ENCODE results near the gene AKAP14. TPM values are rescaled to one million over a fixed set of nuclear protein-coding genes. Genes with fewer than 3 reads are reported as not detected.
A peak's percentile ranks its signal among the peaks of the same experiment; 100 is the strongest.

The AKAP14 gene
- not detected for total RNA-seq

GRCh38 chrX:119895843-119896326, at the start of gene AKAP14:
AKAP14 (plus strand) TSS chrX:119895893; CDS start chrX:119903224, 7,331 bp downstream.
- no peak for DNase-seq
- H3K4me1 Mint-ChIP-seq (ENCODE audit: low read depth), result no peaks in the 10 kb centered on the region

GRCh38 chrX:119852382-119853353, 43.0 kb upstream of the AKAP14 start, which contains the start of gene UPF3B:
UPF3B (minus strand) TSS chrX:119852963; CDS start chrX:119852928, 35 bp downstream.
- POLR2A ChIA-PET, result interaction anchor here (1.2 to 1.7 kb wide), 5 partner anchors 9 to 66 kb away, joined by 3 to 18 read pairs (median 4); partner anchors contain the start of genes NDUFA1, RNF113A and RPL39
- Mint-ChIP-seq H3K27me3 (ENCODE audit: low read depth) (peaks cover under 1% of the 10 kb centered on the region), H3K4me3 (peak within 1 kb of the TSS; percentile 88), H3K9me3 (ENCODE audit: insufficient read depth) (no peaks in the 10 kb centered on the region), H3K4me1 (ENCODE audit: low read depth) (peaks cover 13% of the 10 kb centered on the region), H3K36me3 (ENCODE audit: low read depth) (peaks cover 23% of the 10 kb centered on the region), H3K27ac (peak within 1 kb of the TSS; percentile 88)
- ATAC-seq (peak; percentile 98), DNase-seq (peak; percentile 96)
- CTCF ChIA-PET, result interaction anchor here (0.9 to 1.8 kb wide), 4 partner anchors 18 to 68 kb away, joined by 4 to 10 read pairs (median 6); partner anchors contain the start of gene RPL39

More at GRCh38 chrX:119895843-119896326, at the start of gene AKAP14:
- ChIA-PET POLR2A (no interaction called here), CTCF (no interaction called here)
- Mint-ChIP-seq H3K9me3 (ENCODE audit: insufficient read depth) (no peaks in the 10 kb centered on the region), H3K4me3 (no peak within 1 kb of the TSS), H3K27me3 (ENCODE audit: low read depth) (no peaks in the 10 kb centered on the region), H3K27ac (no peak within 1 kb of the TSS), H3K36me3 (ENCODE audit: low read depth) (no peaks in the 10 kb centered on the region)
- no peak for ATAC-seq

DNA sequence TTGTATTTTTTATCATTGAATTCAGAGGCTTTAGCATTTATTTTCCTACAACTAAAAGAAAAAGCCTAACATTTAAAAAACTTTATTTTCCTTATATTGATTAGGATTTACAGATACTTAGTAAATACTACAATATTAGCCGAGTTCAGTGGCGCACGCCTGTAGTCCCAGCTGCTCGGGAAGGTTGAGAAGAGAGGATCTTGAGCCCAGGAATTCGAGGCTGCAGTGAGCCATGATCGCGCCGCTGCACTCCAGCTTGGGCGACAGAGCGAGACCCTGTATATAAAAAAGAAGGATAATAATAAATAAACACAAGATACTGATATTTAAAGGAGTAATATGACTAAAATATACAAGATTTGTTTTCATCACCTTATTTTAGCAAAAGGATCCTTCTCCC, 42.2 kb upstream of the AKAP14 start:
- Mint-ChIP-seq H3K9me3 (ENCODE audit: insufficient read depth) (no peaks in the 10 kb centered on the region), H3K4me1 (ENCODE audit: low read depth) (peaks cover 13% of the 10 kb centered on the region), H3K36me3 (ENCODE audit: low read depth) (peaks cover 20% of the 10 kb centered on the region), H3K27me3 (ENCODE audit: low read depth) (peaks cover 3% of the 10 kb centered on the region), H3K4me3 (peak overlapping the region; percentile 88), H3K27ac (peak overlapping the region; percentile 88)
- ATAC-seq (no peak), DNase-seq (no peak)
- POLR2A ChIA-PET, result interaction anchor here (1.2 to 1.7 kb wide), 5 partner anchors 9 to 67 kb away, joined by 3 to 18 read pairs (median 4); partner anchors contain the start of genes NDUFA1, RNF113A and RPL39
- CTCF ChIA-PET, result interaction anchor here (0.9 to 1.8 kb wide), 4 partner anchors 17 to 69 kb away, joined by 4 to 10 read pairs (median 6); partner anchors contain the start of gene RPL39

DNA sequence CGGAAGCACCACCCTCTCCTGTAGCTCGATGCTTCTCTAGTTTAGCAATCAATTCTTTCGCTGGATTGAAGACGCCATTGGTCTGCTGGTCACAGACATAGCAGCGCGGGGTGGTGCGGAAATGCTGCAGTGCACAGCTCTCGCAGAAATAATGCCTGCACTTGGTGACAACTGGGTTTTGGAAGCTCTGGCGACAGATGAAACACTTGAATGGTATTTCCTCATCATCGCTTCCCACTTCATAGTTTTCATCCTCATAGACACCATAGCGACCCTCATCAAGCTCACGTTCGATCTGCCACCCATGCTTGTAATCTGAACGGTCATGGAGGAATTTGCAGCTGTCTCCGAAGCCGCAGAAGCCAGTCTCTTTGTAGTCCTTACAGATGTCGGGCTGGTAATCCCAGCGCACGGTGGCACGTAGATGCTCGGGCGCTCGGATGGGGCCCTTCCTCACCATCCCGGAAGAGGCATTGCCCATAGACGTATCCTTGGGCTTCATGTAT, 25.0 kb upstream of the AKAP14 start:
- H3K27ac Mint-ChIP-seq, result peak overlapping the region; percentile 100
- ChIA-PET POLR2A (interaction anchor here (0.7 to 2.5 kb wide), 12 partner anchors 8 to 265 kb away, joined by 3 to 27 read pairs (median 4); partner anchors contain the start of genes NKRF, RPL39, SEPTIN6 and SOWAHD), CTCF (interaction anchor here (1.0 to 2.2 kb wide), 4 partner anchors 16 to 354 kb away, joined by 3 to 8 read pairs (median 6); partner anchors contain the start of genes RPL39 and UPF3B)
- H3K9me3 Mint-ChIP-seq (ENCODE audit: insufficient read depth), result no peaks in the 10 kb centered on the region
- H3K4me3 Mint-ChIP-seq, result peak overlapping the region; percentile 98
- H3K4me1 Mint-ChIP-seq (ENCODE audit: low read depth), result peaks cover 12% of the 10 kb centered on the region
- H3K27me3 Mint-ChIP-seq (ENCODE audit: low read depth), result no peaks in the 10 kb centered on the region
- ATAC-seq, result peak; percentile 23
- DNase-seq, result peak; percentile 37
- H3K36me3 Mint-ChIP-seq (ENCODE audit: low read depth), result peaks cover 16% of the 10 kb centered on the region

- DNase-seq (no peak), ATAC-seq (peak; percentile 56)
- peak overlapping the region; percentile 100 for H3K27ac Mint-ChIP-seq
- ChIA-PET POLR2A (interaction anchor here (0.6 to 2.5 kb wide), 14 partner anchors 8 to 674 kb away, joined by 3 to 27 read pairs (median 4); partner anchors contain the start of genes NKRF, RPL39, SEPTIN6 and SOWAHD), CTCF (interaction anchor here (1.5 to 2.2 kb wide), 2 partner anchors 18 to 80 kb away, joined by 8 read pairs; partner anchors contain the start of genes RPL39 and UPF3B)
- H3K4me1 Mint-ChIP-seq (ENCODE audit: low read depth), result peaks cover 12% of the 10 kb centered on the region
- H3K9me3 Mint-ChIP-seq (ENCODE audit: insufficient read depth), result no peaks in the 10 kb centered on the region
- H3K27me3 Mint-ChIP-seq (ENCODE audit: low read depth), result no peaks in the 10 kb centered on the region
- peaks cover 20% of the 10 kb centered on the region for H3K36me3 Mint-ChIP-seq (ENCODE audit: low read depth)
- H3K4me3 Mint-ChIP-seq, result peak overlapping the region; percentile 98
Observed at GRCh38 chrX:119871245-119871598, 24.5 kb upstream of the AKAP14 start.

DNA sequence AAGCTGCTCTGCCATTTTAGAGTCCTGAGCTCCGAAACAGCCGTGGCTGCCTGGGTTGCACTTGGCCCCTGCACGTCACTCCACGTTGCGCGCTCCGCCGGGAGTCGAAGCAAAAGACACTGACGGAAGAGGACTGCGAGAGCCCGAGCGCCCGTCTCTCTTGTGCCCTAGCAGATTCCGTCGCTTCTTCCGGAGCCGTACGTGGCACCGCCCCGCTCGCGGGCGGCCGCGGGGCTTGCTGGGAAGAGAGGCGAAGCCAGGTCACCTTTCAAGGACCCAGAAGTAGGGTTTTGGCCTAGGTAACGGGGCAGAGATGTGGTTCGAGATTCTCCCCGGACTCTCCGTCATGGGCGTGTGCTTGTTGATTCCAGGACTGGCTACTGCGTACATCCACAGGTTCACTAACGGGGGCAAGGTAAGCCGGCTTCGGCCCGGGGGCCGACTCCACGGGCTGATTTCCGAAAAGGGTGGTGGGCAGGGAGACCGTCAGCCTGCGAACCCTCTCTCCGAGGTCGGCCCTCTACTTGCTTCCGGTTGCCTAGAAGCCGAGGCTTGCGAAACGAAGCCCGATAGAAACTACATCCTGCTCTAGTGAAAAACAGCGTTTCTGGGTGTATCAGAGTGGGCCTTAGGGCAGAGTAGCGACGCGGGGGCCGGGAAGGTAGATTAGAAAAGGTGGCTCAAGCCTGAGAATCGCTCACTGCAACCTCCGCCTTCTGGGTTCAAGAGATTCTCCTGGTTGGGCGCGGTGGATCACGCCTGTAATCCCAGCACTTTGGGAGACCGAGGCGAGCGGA, 23.9 kb upstream of the AKAP14 start, which contains the start of the genes NDUFA1 and RNF113A:
NDUFA1 (plus strand) TSS at position 234 of the 797 bp plus-strand sequence; CDS start at position 314, 80 bp downstream.
RNF113A (minus strand) TSS at position 135 of the 797 bp plus-strand sequence; CDS start at position 15, 120 bp downstream.
- Mint-ChIP-seq H3K27ac (peak within 1 kb of the TSS; percentile 100), H3K4me1 (ENCODE audit: low read depth) (peaks cover 12% of the 10 kb centered on the region), H3K9me3 (ENCODE audit: insufficient read depth) (no peaks in the 10 kb centered on the region), H3K4me3 (peak within 1 kb of the TSS; percentile 98), H3K27me3 (ENCODE audit: low read depth) (no peaks in the 10 kb centered on the region), H3K36me3 (ENCODE audit: low read depth) (peaks cover 20% of the 10 kb centered on the region)
- ChIA-PET POLR2A (interaction anchor here (0.6 to 2.5 kb wide), 12 partner anchors 10 to 674 kb away, joined by 3 to 27 read pairs (median 4); partner anchors contain the start of genes NKRF, RPL39, SEPTIN6 and SOWAHD), CTCF (interaction anchor here (1.5 to 2.2 kb wide), 2 partner anchors 19 to 81 kb away, joined by 8 read pairs; partner anchors contain the start of genes RPL39 and UPF3B)
- ATAC-seq, result peak; percentile 93
- DNase-seq, result peak; percentile 89

DNA sequence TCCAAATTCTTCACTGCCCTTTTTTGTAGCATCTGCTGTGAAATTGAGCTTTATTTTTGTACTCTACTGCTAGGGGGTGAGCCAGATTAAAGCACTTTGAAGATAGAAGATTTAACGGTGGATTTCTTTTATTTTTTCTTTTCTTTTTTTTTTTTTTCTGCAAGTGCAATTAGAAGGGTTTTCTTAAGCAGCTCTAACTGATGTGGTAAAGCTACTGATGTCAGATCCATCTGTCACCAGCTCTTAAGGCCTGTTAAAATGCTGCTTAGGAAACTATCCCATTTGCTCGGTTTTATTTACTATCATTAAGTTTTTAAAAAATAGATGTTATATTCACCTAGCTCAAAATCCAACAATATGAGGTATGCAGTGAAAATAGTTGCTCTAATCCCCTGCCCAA, 17.0 kb upstream of the AKAP14 start:
- H3K4me1 Mint-ChIP-seq (ENCODE audit: low read depth), result peaks cover 27% of the 10 kb centered on the region
- CTCF ChIA-PET, result interaction anchor here (1.0 to 2.3 kb wide), 5 partner anchors 9 to 123 kb away, joined by 3 to 9 read pairs (median 4); partner anchors contain the start of genes RPL39 and UPF3B
- H3K27me3 Mint-ChIP-seq (ENCODE audit: low read depth), result no peaks in the 10 kb centered on the region
- ATAC-seq (no peak), DNase-seq (no peak)
- peak overlapping the region; percentile 61 for H3K27ac Mint-ChIP-seq
- POLR2A ChIA-PET, result interaction anchor here (0.7 to 1.1 kb wide), 2 partner anchors 8 to 87 kb away, joined by 3 to 5 read pairs; partner anchors contain the start of gene RPL39
- H3K36me3 Mint-ChIP-seq (ENCODE audit: low read depth), result peaks cover 17% of the 10 kb centered on the region
- no peaks in the 10 kb centered on the region for H3K9me3 Mint-ChIP-seq (ENCODE audit: insufficient read depth)
- no peak overlapping the region for H3K4me3 Mint-ChIP-seq

DNA sequence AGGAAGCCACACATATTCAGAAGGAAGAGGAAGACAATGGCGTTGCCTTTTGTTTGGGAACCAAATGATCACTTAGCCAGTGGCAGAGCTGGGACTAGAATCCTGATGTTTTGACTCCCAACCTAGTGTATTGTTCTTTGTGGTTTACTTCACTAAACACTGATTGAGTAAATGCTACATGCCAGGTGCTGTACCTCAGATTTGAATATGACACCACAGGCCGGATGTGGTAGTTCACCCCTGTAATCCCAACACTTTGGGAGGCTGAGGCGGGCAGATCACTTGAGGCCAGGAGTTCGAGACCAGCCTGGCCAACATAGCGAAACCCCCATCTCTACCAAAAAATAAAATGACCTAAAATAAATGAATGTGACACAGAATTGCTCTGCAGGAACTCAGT, 15.6 kb upstream of the AKAP14 start:
- ATAC-seq, result no peak
- peak; percentile 29 for DNase-seq
- Mint-ChIP-seq H3K27me3 (ENCODE audit: low read depth) (no peaks in the 10 kb centered on the region), H3K4me1 (ENCODE audit: low read depth) (peaks cover 23% of the 10 kb centered on the region), H3K36me3 (ENCODE audit: low read depth) (peaks cover 15% of the 10 kb centered on the region), H3K9me3 (ENCODE audit: insufficient read depth) (no peaks in the 10 kb centered on the region), H3K4me3 (no peak overlapping the region), H3K27ac (peak overlapping the region; percentile 21)
- ChIA-PET CTCF (interaction anchor here (0.7 to 2.3 kb wide), 5 partner anchors 8 to 89 kb away, joined by 3 to 6 read pairs (median 4); partner anchors contain the start of genes RPL39 and UPF3B), POLR2A (interaction anchor here (0.8 kb wide), 1 partner anchor 85 kb away, joined by 3 read pairs; no protein-coding TSS in a partner anchor)

GRCh38 chrX:119880552-119881437, 14.9 kb upstream of the AKAP14 start:
- Mint-ChIP-seq H3K36me3 (ENCODE audit: low read depth) (peaks cover 15% of the 10 kb centered on the region), H3K27me3 (ENCODE audit: low read depth) (no peaks in the 10 kb centered on the region), H3K4me3 (no peak overlapping the region), H3K27ac (peak overlapping the region; percentile 21), H3K4me1 (ENCODE audit: low read depth) (peaks cover 23% of the 10 kb centered on the region), H3K9me3 (ENCODE audit: insufficient read depth) (no peaks in the 10 kb centered on the region)
- ATAC-seq, result peak; percentile 87
- ChIA-PET CTCF (interaction anchor here (0.7 to 0.8 kb wide), 3 partner anchors 9 to 89 kb away, joined by 3 to 4 read pairs (median 4); partner anchors contain the start of gene RPL39), POLR2A (no interaction called here)
- DNase-seq, result peak; percentile 56
